ENCODE results near the gene TEDC2. TPM values are rescaled to one million over a fixed set of nuclear protein-coding genes. Genes with fewer than 3 reads are reported as not detected.

Gene TEDC2
- polyA plus RNA-seq, 2 donors: 3.7 to 6.0 TPM

GRCh38 chr16:2489581-2489980, 29.7 kb downstream of the TEDC2 start:
- Histone ChIP-seq H3K9me3 (ENCODE audit: control insufficient read depth in 2 of 2, insufficient read depth in 1 of 2, low read depth in 1 of 2, low read length in 1 of 2) (no peaks in the 10 kb centered on the region), H3K4me3 (ENCODE audit: low read depth in 1 of 2, low read length in 2 of 2) (no peak overlapping the region), H3K4me1 (ENCODE audit: control insufficient read depth in 2 of 2, insufficient read depth in 2 of 2, low read length in 1 of 2) (peaks cover 0 to 2% of the 10 kb centered on the region in 2 donors), H3K36me3 (ENCODE audit: control insufficient read depth in 2 of 2, insufficient read depth in 2 of 2, low read length in 1 of 2) (no peaks in the 10 kb centered on the region), H3K27me3 (ENCODE audit: control insufficient read depth in 1 of 2, insufficient read depth in 2 of 2, low read length in 2 of 2) (no peaks in the 10 kb centered on the region), H3K27ac (ENCODE audit: low read depth in 2 of 2, low read length in 1 of 2) (no peak overlapping the region)
- whole genome bisulfite sequencing, 2 donors: 92 to 95% methylated on average over 16 of the region's 16 CpGs

- Histone ChIP-seq H3K4me3 (ENCODE audit: low read depth in 1 of 2, low read length in 2 of 2) (no peak overlapping the region), H3K9me3 (ENCODE audit: control insufficient read depth in 2 of 2, insufficient read depth in 1 of 2, low read depth in 1 of 2, low read length in 1 of 2) (no peaks in the 10 kb centered on the region), H3K27me3 (ENCODE audit: control insufficient read depth in 1 of 2, insufficient read depth in 2 of 2, low read length in 2 of 2) (no peaks in the 10 kb centered on the region), H3K36me3 (ENCODE audit: control insufficient read depth in 2 of 2, insufficient read depth in 2 of 2, low read length in 1 of 2) (no peaks in the 10 kb centered on the region), H3K4me1 (ENCODE audit: control insufficient read depth in 2 of 2, insufficient read depth in 2 of 2, low read length in 1 of 2) (peaks cover 0 to 2% of the 10 kb centered on the region in 2 donors), H3K27ac (ENCODE audit: low read depth in 2 of 2, low read length in 1 of 2) (no peak overlapping the region)
- WGBS, 2 donors: 91% methylated on average over 23 of the region's 23 CpGs
These were observed 30.5 kb downstream of the TEDC2 start for GRCh38 chr16:2490190-2491105.

- H3K27ac ChIP-seq (ENCODE audit: low read depth in 2 of 2, low read length in 1 of 2): no peak overlapping the region
- H3K4me1 ChIP-seq (ENCODE audit: control insufficient read depth in 2 of 2, insufficient read depth in 2 of 2, low read length in 1 of 2): peaks cover 0 to 14% of the 10 kb centered on the region in 2 donors
- no peaks in the 10 kb centered on the region for H3K27me3 ChIP-seq (ENCODE audit: control insufficient read depth in 1 of 2, insufficient read depth in 2 of 2, low read length in 2 of 2)
- H3K9me3 ChIP-seq (ENCODE audit: control insufficient read depth in 2 of 2, insufficient read depth in 1 of 2, low read depth in 1 of 2, low read length in 1 of 2): no peaks in the 10 kb centered on the region
- no peak overlapping the region for H3K4me3 ChIP-seq (ENCODE audit: low read depth in 1 of 2, low read length in 2 of 2)
- WGBS, 2 donors: 83 to 95% methylated on average over 13 of the region's 13 CpGs
- peaks cover 0 to 6% of the 10 kb centered on the region in 2 donors for H3K36me3 ChIP-seq (ENCODE audit: control insufficient read depth in 2 of 2, insufficient read depth in 2 of 2, low read length in 1 of 2)
These were observed 32.4 kb downstream of the TEDC2 start for GRCh38 chr16:2492292-2492691.

- H3K4me1 ChIP-seq (ENCODE audit: control insufficient read depth in 2 of 2, insufficient read depth in 2 of 2, low read length in 1 of 2): peaks cover 0 to 25% of the 10 kb centered on the region in 2 donors
- H3K36me3 ChIP-seq (ENCODE audit: control insufficient read depth in 2 of 2, insufficient read depth in 2 of 2, low read length in 1 of 2): peaks cover 0 to 10% of the 10 kb centered on the region in 2 donors
- H3K27me3 ChIP-seq (ENCODE audit: control insufficient read depth in 1 of 2, insufficient read depth in 2 of 2, low read length in 2 of 2): no peaks in the 10 kb centered on the region
- WGBS, 2 donors: 88 to 90% methylated on average over 6 of the region's 6 CpGs
- no peak overlapping the region for H3K27ac ChIP-seq (ENCODE audit: low read depth in 2 of 2, low read length in 1 of 2)
- H3K4me3 ChIP-seq (ENCODE audit: low read depth in 1 of 2, low read length in 2 of 2): no peak overlapping the region
- H3K9me3 ChIP-seq (ENCODE audit: control insufficient read depth in 2 of 2, insufficient read depth in 1 of 2, low read depth in 1 of 2, low read length in 1 of 2): no peaks in the 10 kb centered on the region
These were observed 33.7 kb downstream of the TEDC2 start for GRCh38 chr16:2493605-2494004.

GRCh38 chr16:2494616-2495015, 34.7 kb downstream of the TEDC2 start:
- Histone ChIP-seq H3K9me3 (ENCODE audit: control insufficient read depth in 2 of 2, insufficient read depth in 1 of 2, low read depth in 1 of 2, low read length in 1 of 2) (no peaks in the 10 kb centered on the region), H3K27me3 (ENCODE audit: control insufficient read depth in 1 of 2, insufficient read depth in 2 of 2, low read length in 2 of 2) (no peaks in the 10 kb centered on the region), H3K36me3 (ENCODE audit: control insufficient read depth in 2 of 2, insufficient read depth in 2 of 2, low read length in 1 of 2) (peaks cover 0 to 10% of the 10 kb centered on the region in 2 donors), H3K4me1 (ENCODE audit: control insufficient read depth in 2 of 2, insufficient read depth in 2 of 2, low read length in 1 of 2) (peaks cover 0 to 35% of the 10 kb centered on the region in 2 donors), H3K27ac (ENCODE audit: low read depth in 2 of 2, low read length in 1 of 2) (no peak overlapping the region), H3K4me3 (ENCODE audit: low read depth in 1 of 2, low read length in 2 of 2) (no peak overlapping the region)
- WGBS, 2 donors: 92 to 93% methylated on average over 5 of the region's 5 CpGs

GRCh38 chr16:2495041-2495440, 35.1 kb downstream of the TEDC2 start:
- peaks cover 0 to 39% of the 10 kb centered on the region in 2 donors for H3K4me1 ChIP-seq (ENCODE audit: control insufficient read depth in 2 of 2, insufficient read depth in 2 of 2, low read length in 1 of 2)
- H3K27ac ChIP-seq (ENCODE audit: low read depth in 2 of 2, low read length in 1 of 2): no peak overlapping the region
- 93 to 95% methylated on average over 5 of the region's 5 CpGs for WGBS, 2 donors

GRCh38 chr16:2496223-2497115, 36.6 kb downstream of the TEDC2 start:
- 79 to 87% methylated on average over 58 to 62 of the region's 62 CpGs for WGBS, 2 donors
- no peaks in the 10 kb centered on the region for H3K27me3 ChIP-seq (ENCODE audit: control insufficient read depth in 1 of 2, insufficient read depth in 2 of 2, low read length in 2 of 2)
- peaks cover 0 to 10% of the 10 kb centered on the region in 2 donors for H3K36me3 ChIP-seq (ENCODE audit: control insufficient read depth in 2 of 2, insufficient read depth in 2 of 2, low read length in 1 of 2)
- peak overlapping the region in 1 of 2 donors; percentile 4 for H3K4me3 ChIP-seq (ENCODE audit: low read depth in 1 of 2, low read length in 2 of 2)
- H3K4me1 ChIP-seq (ENCODE audit: control insufficient read depth in 2 of 2, insufficient read depth in 2 of 2, low read length in 1 of 2): peaks cover 0 to 41% of the 10 kb centered on the region in 2 donors
- H3K27ac ChIP-seq (ENCODE audit: low read depth in 2 of 2, low read length in 1 of 2): no peak overlapping the region
- no peaks in the 10 kb centered on the region for H3K9me3 ChIP-seq (ENCODE audit: control insufficient read depth in 2 of 2, insufficient read depth in 1 of 2, low read depth in 1 of 2, low read length in 1 of 2)

More at GRCh38 chr16:2495041-2495440, 35.1 kb downstream of the TEDC2 start:
- Histone ChIP-seq H3K9me3 (ENCODE audit: control insufficient read depth in 2 of 2, insufficient read depth in 1 of 2, low read depth in 1 of 2, low read length in 1 of 2) (no peaks in the 10 kb centered on the region), H3K36me3 (ENCODE audit: control insufficient read depth in 2 of 2, insufficient read depth in 2 of 2, low read length in 1 of 2) (peaks cover 0 to 10% of the 10 kb centered on the region in 2 donors), H3K4me3 (ENCODE audit: low read depth in 1 of 2, low read length in 2 of 2) (no peak overlapping the region), H3K27me3 (ENCODE audit: control insufficient read depth in 1 of 2, insufficient read depth in 2 of 2, low read length in 2 of 2) (no peaks in the 10 kb centered on the region)

GRCh38 chr16:2497116-2497630, 37.3 kb downstream of the TEDC2 start:
- Histone ChIP-seq H3K4me1 (ENCODE audit: control insufficient read depth in 2 of 2, insufficient read depth in 2 of 2, low read length in 1 of 2) (peaks cover 0 to 44% of the 10 kb centered on the region in 2 donors), H3K27me3 (ENCODE audit: control insufficient read depth in 1 of 2, insufficient read depth in 2 of 2, low read length in 2 of 2) (no peaks in the 10 kb centered on the region), H3K9me3 (ENCODE audit: control insufficient read depth in 2 of 2, insufficient read depth in 1 of 2, low read depth in 1 of 2, low read length in 1 of 2) (no peaks in the 10 kb centered on the region), H3K36me3 (ENCODE audit: control insufficient read depth in 2 of 2, insufficient read depth in 2 of 2, low read length in 1 of 2) (peaks cover 0 to 10% of the 10 kb centered on the region in 2 donors), H3K27ac (ENCODE audit: low read depth in 2 of 2, low read length in 1 of 2) (no peak overlapping the region), H3K4me3 (ENCODE audit: low read depth in 1 of 2, low read length in 2 of 2) (no peak overlapping the region)
- WGBS, 2 donors: 52 to 64% methylated on average over 21 of the region's 21 CpGs
